Measurements from ENCODE around the gene SAPCD2. TPM values are rescaled to one million over a fixed set of nuclear protein-coding genes. Genes with fewer than 3 reads are reported as not detected.

The SAPCD2 gene
- total and polyA plus RNA-seq, 2 of the 4 experiments (the other 2 are of a cell fraction) = 3.4 to 4.9 TPM

DNA sequence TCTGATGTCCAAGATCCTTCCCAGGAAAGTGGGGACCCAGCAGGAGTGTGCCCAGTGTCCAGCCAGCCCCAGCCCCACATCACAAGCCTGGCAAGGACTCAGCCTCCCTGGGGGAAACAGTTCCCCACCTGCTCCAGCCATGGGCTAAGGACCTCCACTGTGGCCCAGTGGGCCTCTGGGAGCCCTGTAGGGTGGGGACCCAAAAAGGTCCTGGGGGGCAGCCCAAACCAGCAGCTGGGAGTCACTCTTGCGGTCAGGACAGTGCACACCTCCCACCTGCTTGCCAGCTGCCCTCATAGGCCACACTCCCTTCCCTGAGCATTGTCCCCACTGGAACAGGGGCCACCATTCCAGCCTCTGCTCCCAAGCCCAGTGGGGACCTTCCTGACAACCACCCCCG, 44.0 kb downstream of the SAPCD2 start:
- Histone ChIP-seq H3K4me1 (ENCODE audit: control insufficient read depth, insufficient read depth, low read length) (peaks cover 5% of the 10 kb centered on the region), H2BK120ac (ENCODE audit: low read depth, low read length) (no peak overlapping the region), H3K4me3 (ENCODE audit: insufficient read depth, low read depth, low read length) (no peak overlapping the region), H2AK5ac (ENCODE audit: low read depth, low read length) (no peak overlapping the region), H4K20me1 (ENCODE audit: insufficient read depth, low read length) (no peaks in the 10 kb centered on the region; the same call in 1 of the 2 replicates), H3K9me1 (ENCODE audit: insufficient read depth, low read length) (peaks cover 4% of the 10 kb centered on the region; the same call in 1 of the 2 replicates), H2BK20ac (ENCODE audit: low read depth, low read length) (no peak overlapping the region), H4K5ac (ENCODE audit: low read depth, low read length) (no peak overlapping the region), H3K27ac (ENCODE audit: insufficient read depth, low read length) (no peak overlapping the region), H3K9ac (ENCODE audit: low read depth, low read length) (no peak overlapping the region), H4K91ac (ENCODE audit: insufficient read depth, low read depth, low read length) (no peak overlapping the region), H3K18ac (ENCODE audit: low read depth, low read length) (no peak overlapping the region), H4K8ac (ENCODE audit: low read depth in 2 of 2, low read length in 2 of 2) (no peak overlapping the region), H3K36me3 (ENCODE audit: control insufficient read depth, insufficient read depth, low read length) (no peaks in the 10 kb centered on the region), H3K9me3 (ENCODE audit: control insufficient read depth, insufficient read depth, low read length) (no peaks in the 10 kb centered on the region), H2AFZ (replicated peaks; ENCODE audit: low read length, poor library complexity) (no peak overlapping the region), H2AK9ac (replicated peaks; ENCODE audit: low read depth, low read length, poor library complexity) (no peak overlapping the region), H3K79me1 (ENCODE audit: low read depth in 1 of 2, low read length in 2 of 2) (peaks cover 0 to 7% of the 10 kb centered on the region in 2 experiments; a peak in 2 of 4 replicates), H2BK15ac (ENCODE audit: low read depth, low read length) (no peak overlapping the region), H2BK5ac (ENCODE audit: low read depth, low read length, poor library complexity, severe bottlenecking) (no peak overlapping the region), H3K27me3 (ENCODE audit: control insufficient read depth, insufficient read depth, low read length) (no peaks in the 10 kb centered on the region), H3K23ac (ENCODE audit: low read depth, low read length) (no peak overlapping the region), H3K56ac (ENCODE audit: extremely low read depth, insufficient read depth, low read length) (no peak overlapping the region), H3K4ac (ENCODE audit: low read depth, low read length) (no peak overlapping the region), H3K14ac (replicated peaks; ENCODE audit: low read depth, low read length) (no peak overlapping the region), H3K4me2 (ENCODE audit: low read depth, low read length) (no peak overlapping the region)
- 100% methylated on average over 1 of the region's 2 CpGs; no CpG with 5 or more reads in 1 of the 2 experiments for WGBS, 2 experiments (ENCODE audit: extremely low coverage in 2 of 2, insufficient read length in 1 of 2)
- dilution Hi-C loops (cut with HindIII; ENCODE audit: low sequenced_read_pairs, unreplicated experiment) (no loop called here), in situ Hi-C loops (cut with MboI; ENCODE audit: low sequenced_read_pairs) (no loop called here), intact Hi-C loops (cut with micrococcal nuclease) (no loop called here)
- no TSS peak for BruUV-seq (replicated peaks)
- DNase-seq = no peak
- no peak for ATAC-seq (ENCODE audit: low read depth)
- ChIA-PET CTCF (no interaction called here), POLR2A (ENCODE audit: unreplicated experiment) (no interaction called here)
- no peak for TF ChIP-seq NFE2L2 (IDR thresholded peaks at IDR 0.05; ENCODE audit: low read depth, low read length)
- TF ChIP-seq MAZ (IDR thresholded peaks at IDR 0.05; ENCODE audit: borderline replicate concordance, low read depth, low read length) = no peak
- TF ChIP-seq SMC3 (IDR thresholded peaks at IDR 0.05; ENCODE audit: low read depth, low read length) = no peak
- TF ChIP-seq RCOR1 (IDR thresholded peaks at IDR 0.05; ENCODE audit: insufficient replicate concordance, low read length) = no peak
- TF ChIP-seq, protein P1, sequence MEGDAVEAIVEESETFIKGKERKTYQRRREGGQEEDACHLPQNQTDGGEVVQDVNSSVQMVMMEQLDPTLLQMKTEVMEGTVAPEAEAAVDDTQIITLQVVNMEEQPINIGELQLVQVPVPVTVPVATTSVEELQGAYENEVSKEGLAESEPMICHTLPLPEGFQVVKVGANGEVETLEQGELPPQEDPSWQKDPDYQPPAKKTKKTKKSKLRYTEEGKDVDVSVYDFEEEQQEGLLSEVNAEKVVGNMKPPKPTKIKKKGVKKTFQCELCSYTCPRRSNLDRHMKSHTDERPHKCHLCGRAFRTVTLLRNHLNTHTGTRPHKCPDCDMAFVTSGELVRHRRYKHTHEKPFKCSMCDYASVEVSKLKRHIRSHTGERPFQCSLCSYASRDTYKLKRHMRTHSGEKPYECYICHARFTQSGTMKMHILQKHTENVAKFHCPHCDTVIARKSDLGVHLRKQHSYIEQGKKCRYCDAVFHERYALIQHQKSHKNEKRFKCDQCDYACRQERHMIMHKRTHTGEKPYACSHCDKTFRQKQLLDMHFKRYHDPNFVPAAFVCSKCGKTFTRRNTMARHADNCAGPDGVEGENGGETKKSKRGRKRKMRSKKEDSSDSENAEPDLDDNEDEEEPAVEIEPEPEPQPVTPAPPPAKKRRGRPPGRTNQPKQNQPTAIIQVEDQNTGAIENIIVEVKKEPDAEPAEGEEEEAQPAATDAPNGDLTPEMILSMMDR (conservative IDR thresholded peaks at IDR 0.05; ENCODE audit: low read depth, low read length) = no peak
- no peak for TF ChIP-seq CEBPB (IDR thresholded peaks at IDR 0.05; ENCODE audit: low read depth, low read length)
- no peak for TF ChIP-seq BHLHE40 (IDR thresholded peaks at IDR 0.05; ENCODE audit: low read depth, low read length)
- TF ChIP-seq MXI1 (IDR thresholded peaks at IDR 0.05; ENCODE audit: borderline replicate concordance, low read depth, low read length) = no peak
- TF ChIP-seq, protein P2, sequence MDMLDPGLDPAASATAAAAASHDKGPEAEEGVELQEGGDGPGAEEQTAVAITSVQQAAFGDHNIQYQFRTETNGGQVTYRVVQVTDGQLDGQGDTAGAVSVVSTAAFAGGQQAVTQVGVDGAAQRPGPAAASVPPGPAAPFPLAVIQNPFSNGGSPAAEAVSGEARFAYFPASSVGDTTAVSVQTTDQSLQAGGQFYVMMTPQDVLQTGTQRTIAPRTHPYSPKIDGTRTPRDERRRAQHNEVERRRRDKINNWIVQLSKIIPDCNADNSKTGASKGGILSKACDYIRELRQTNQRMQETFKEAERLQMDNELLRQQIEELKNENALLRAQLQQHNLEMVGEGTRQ (IDR thresholded peaks at IDR 0.05; ENCODE audit: low read depth, low read length) = no peak
- no peak for TF ChIP-seq RAD21 (IDR thresholded peaks at IDR 0.05; ENCODE audit: low read length)
- TF ChIP-seq, protein P3, sequence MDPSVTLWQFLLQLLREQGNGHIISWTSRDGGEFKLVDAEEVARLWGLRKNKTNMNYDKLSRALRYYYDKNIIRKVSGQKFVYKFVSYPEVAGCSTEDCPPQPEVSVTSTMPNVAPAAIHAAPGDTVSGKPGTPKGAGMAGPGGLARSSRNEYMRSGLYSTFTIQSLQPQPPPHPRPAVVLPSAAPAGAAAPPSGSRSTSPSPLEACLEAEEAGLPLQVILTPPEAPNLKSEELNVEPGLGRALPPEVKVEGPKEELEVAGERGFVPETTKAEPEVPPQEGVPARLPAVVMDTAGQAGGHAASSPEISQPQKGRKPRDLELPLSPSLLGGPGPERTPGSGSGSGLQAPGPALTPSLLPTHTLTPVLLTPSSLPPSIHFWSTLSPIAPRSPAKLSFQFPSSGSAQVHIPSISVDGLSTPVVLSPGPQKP (IDR thresholded peaks at IDR 0.05; ENCODE audit: borderline replicate concordance, low read depth, low read length) = no peak
- no peak for TF ChIP-seq POLR2A (IDR thresholded peaks at IDR 0.05; ENCODE audit: low read depth, low read length)
- TF ChIP-seq CHD1 (IDR thresholded peaks at IDR 0.05; ENCODE audit: low read depth, low read length) = no peak
